ENCODE data around the gene SYCE1L. TPM values are rescaled to one million over a fixed set of nuclear protein-coding genes. Genes with fewer than 3 reads are reported as not detected.
"Not testable (repeated sequence)": the region's sequence is repeated elsewhere in the genome, so short reads cannot be mapped to it uniquely, and the experiment has no call there.

The SYCE1L gene
- polyA plus RNA-seq, 3 donors: 0.29 TPM; not detected in 2

DNA sequence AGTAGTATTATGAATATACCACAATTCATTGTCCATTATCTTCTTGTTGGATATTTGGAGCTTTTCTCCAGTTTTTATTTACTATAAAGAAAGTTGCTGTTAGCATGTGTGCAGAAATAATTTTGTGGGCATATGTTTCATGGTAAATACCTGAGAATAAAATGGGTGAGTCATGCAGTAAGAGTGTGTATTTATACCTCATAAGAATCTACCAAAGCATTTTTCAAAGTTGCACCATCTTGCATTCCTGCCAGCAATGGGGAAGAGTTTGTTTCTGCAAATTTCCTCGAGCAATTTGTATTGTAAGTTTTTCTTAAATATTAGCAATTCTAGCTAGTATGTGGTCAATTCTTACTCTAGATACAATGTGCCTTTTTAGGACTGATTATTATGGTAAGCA, 16.1 kb upstream of the SYCE1L start:
- peaks cover 6 to 11% (median 8%) of the 10 kb centered on the region in 3 donors for H3K27me3 Mint-ChIP-seq (ENCODE audit: low read depth in 3 of 3)
- H3K36me3 Mint-ChIP-seq: no peaks in the 10 kb centered on the region
- no peaks in the 10 kb centered on the region for H3K36me3 ChIP-seq (replicated peaks in 1 of 2; ENCODE audit: control insufficient read depth in 1 of 2, insufficient read depth in 2 of 2, low read length in 2 of 2)

DNA sequence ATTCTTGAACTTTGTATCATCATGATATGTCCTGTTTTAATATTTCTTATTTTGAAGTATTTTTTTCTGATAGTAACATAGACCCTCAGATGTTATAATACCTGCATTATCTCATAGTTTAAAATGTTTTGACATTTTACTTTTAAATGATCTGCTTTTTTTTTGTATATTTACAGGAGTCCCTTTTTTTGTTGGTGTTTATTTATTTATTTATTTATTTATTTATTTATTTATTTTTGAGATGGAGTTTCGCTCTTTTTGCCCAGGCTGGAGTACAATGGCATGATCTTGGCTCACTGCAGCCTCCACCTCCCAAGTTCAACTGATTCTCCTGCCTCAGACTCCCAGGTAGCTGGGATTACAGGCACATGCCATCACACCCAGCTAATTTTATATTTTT, 12.9 kb upstream of the SYCE1L start:
- peaks cover 2 to 11% of the 10 kb centered on the region in 2 donors for H3K27me3 ChIP-seq (ENCODE audit: control insufficient read depth in 2 of 2, insufficient read depth in 2 of 2, low read length in 2 of 2)
- not testable (repeated sequence) for H3K27me3 Mint-ChIP-seq (ENCODE audit: low read depth in 3 of 3); H3K9me3 Mint-ChIP-seq; H3K9ac ChIP-seq (ENCODE audit: insufficient read depth, low read length, poor library complexity, severe bottlenecking); H3K79me2 ChIP-seq (ENCODE audit: insufficient read depth, low read length); H3K4me1 Mint-ChIP-seq; DNase-seq; H2AFZ ChIP-seq (ENCODE audit: insufficient read depth, low read depth, low read length, poor library complexity, severe bottlenecking); H4K20me1 ChIP-seq (ENCODE audit: insufficient read depth, low read length); H3K36me3 ChIP-seq (replicated peaks in 1 of 2; ENCODE audit: control insufficient read depth in 1 of 2, insufficient read depth in 2 of 2, low read length in 2 of 2); H3K4me3 ChIP-seq (replicated peaks in 1 of 3; ENCODE audit: low read depth in 2 of 3, low read length in 3 of 3); H3K4me3 Mint-ChIP-seq; H3K9me3 ChIP-seq (replicated peaks in 1 of 2; ENCODE audit: control insufficient read depth in 1 of 2, insufficient read depth in 1 of 2, low read length in 2 of 2); H3K36me3 Mint-ChIP-seq; H3K27ac Mint-ChIP-seq; H3K4me2 ChIP-seq (replicated peaks; ENCODE audit: extremely low read depth, low read length, poor library complexity, severe bottlenecking); H3K4me1 ChIP-seq (ENCODE audit: control insufficient read depth in 1 of 2, insufficient read depth in 2 of 2, low read length in 2 of 2); H3K27ac ChIP-seq (ENCODE audit: low read depth in 1 of 2, low read length in 2 of 2)
- no CpG with 5 or more reads among the region's 1 CpG for WGBS (ENCODE audit: insufficient coverage)
- intact Hi-C loops (cut with micrococcal nuclease): loop anchor here in 1 of 2 donors (10.0 kb wide), 1 partner anchor 909 kb away; the partner anchor contains the start of gene WWOX

More for the DNA sequence above, 16.1 kb upstream of the SYCE1L start:
- no peak overlapping the region for H3K27ac ChIP-seq (ENCODE audit: low read depth in 1 of 2, low read length in 2 of 2)
- H3K9me3 ChIP-seq (replicated peaks in 1 of 2; ENCODE audit: control insufficient read depth in 1 of 2, insufficient read depth in 1 of 2, low read length in 2 of 2): no peaks in the 10 kb centered on the region
- no CpG with 5 or more reads among the region's 1 CpG for WGBS (ENCODE audit: insufficient coverage)
- H3K27ac Mint-ChIP-seq: no peak overlapping the region
- H3K9ac ChIP-seq (ENCODE audit: insufficient read depth, low read length, poor library complexity, severe bottlenecking): no peak overlapping the region
- TF ChIP-seq, protein P1, sequence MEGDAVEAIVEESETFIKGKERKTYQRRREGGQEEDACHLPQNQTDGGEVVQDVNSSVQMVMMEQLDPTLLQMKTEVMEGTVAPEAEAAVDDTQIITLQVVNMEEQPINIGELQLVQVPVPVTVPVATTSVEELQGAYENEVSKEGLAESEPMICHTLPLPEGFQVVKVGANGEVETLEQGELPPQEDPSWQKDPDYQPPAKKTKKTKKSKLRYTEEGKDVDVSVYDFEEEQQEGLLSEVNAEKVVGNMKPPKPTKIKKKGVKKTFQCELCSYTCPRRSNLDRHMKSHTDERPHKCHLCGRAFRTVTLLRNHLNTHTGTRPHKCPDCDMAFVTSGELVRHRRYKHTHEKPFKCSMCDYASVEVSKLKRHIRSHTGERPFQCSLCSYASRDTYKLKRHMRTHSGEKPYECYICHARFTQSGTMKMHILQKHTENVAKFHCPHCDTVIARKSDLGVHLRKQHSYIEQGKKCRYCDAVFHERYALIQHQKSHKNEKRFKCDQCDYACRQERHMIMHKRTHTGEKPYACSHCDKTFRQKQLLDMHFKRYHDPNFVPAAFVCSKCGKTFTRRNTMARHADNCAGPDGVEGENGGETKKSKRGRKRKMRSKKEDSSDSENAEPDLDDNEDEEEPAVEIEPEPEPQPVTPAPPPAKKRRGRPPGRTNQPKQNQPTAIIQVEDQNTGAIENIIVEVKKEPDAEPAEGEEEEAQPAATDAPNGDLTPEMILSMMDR (IDR thresholded peaks at IDR 0.05): no peak
- H3K79me2 ChIP-seq (ENCODE audit: insufficient read depth, low read length): no peaks in the 10 kb centered on the region
- no peak overlapping the region for H3K4me3 ChIP-seq (replicated peaks in 1 of 3; ENCODE audit: low read depth in 2 of 3, low read length in 3 of 3)
- peaks cover 2 to 11% of the 10 kb centered on the region in 2 donors for H3K27me3 ChIP-seq (ENCODE audit: control insufficient read depth in 2 of 2, insufficient read depth in 2 of 2, low read length in 2 of 2)
- no peak for DNase-seq
- H3K9me3 Mint-ChIP-seq: peaks cover 0 to 6% (median 0%) of the 10 kb centered on the region in 7 donors
- intact Hi-C loops (cut with micrococcal nuclease): loop anchor here in 1 of 2 donors (10.0 kb wide), 1 partner anchor 912 kb away; the partner anchor contains the start of gene WWOX
- peaks cover 10% of the 10 kb centered on the region for H3K4me1 Mint-ChIP-seq
- peak overlapping the region in 1 of 2 donors; percentile 49 for H3K4me3 Mint-ChIP-seq
- no peak overlapping the region for H3K4me2 ChIP-seq (replicated peaks; ENCODE audit: extremely low read depth, low read length, poor library complexity, severe bottlenecking)
- no peaks in the 10 kb centered on the region for H4K20me1 ChIP-seq (ENCODE audit: insufficient read depth, low read length)
- H3K4me1 ChIP-seq (ENCODE audit: control insufficient read depth in 1 of 2, insufficient read depth in 2 of 2, low read length in 2 of 2): peaks cover 8 to 9% of the 10 kb centered on the region in 2 donors
- H2AFZ ChIP-seq (ENCODE audit: insufficient read depth, low read depth, low read length, poor library complexity, severe bottlenecking): no peak overlapping the region

All from CD14-positive monocyte (primary cell).